Activated effector memory CD4-positive, alpha-beta T cell treated with Interleukin-2 at 50 U/mL for 16 hours (primary cell): ENCODE data around the gene CFAP91.

Experiments
- DNase-seq: peaks from one replicate; pipeline ENCODE4 v3.0.0-alpha.2; 2020

The CFAP91 gene

GRCh38 chr3:119746423-119746822, 43.6 kb downstream of the CFAP91 start:
- no peak for DNase-seq

- no peak for DNase-seq
Observed at GRCh38 chr3:119747357-119747756, 44.5 kb downstream of the CFAP91 start.

GRCh38 chr3:119748991-119749390, 46.2 kb downstream of the CFAP91 start:
- no peak for DNase-seq

- DNase-seq = no peak
Observed at GRCh38 chr3:119751423-119751822, 48.6 kb downstream of the CFAP91 start.
